Tibial nerve (tissue), 4 donors: ENCODE data around the gene RIBC1. TPM values are rescaled to one million over a fixed set of nuclear protein-coding genes. Genes with fewer than 3 reads are reported as not detected.
A peak's percentile ranks its signal among the peaks of the same experiment; 100 is the strongest.

Source experiments
- DNase-seq, 2 donors: peaks; one replicate each; pipeline ENCODE4 v3.0.0-alpha.2; 2019; ENCODE audit warnings: low spot score in 2 of 2
- H3K27ac ChIP-seq, 4 donors: fragments of 200-600 bp; sonication (generic) in 3 of 4; one replicate each; pipeline ENCODE4 v1.5.1; 2017 to 2019; ENCODE audit warnings: mild to moderate bottlenecking in 1 of 4
- H3K27me3 ChIP-seq, 2 donors: fragments of 200-600 bp; sonication (generic) in 1 of 2; one replicate each; pipeline versions ENCODE4 v1.5.1 to v1.6.0; 2017 to 2019
- H3K36me3 ChIP-seq, 3 donors: fragments of 200-600 bp; sonication (generic); one replicate each; pipeline ENCODE4 v1.5.1; 2018 to 2019
- H3K4me1 ChIP-seq, 4 donors: fragments of 200-600 bp; sonication (generic) in 3 of 4; one replicate each; pipeline ENCODE4 v1.5.1; 2017 to 2019
- H3K4me3 ChIP-seq, 4 donors: fragments of 200-600 bp; sonication (generic) in 3 of 4; one replicate each; pipeline ENCODE4 v1.5.1; 2017 to 2019; ENCODE audit warnings: mild to moderate bottlenecking in 1 of 4, moderate library complexity in 1 of 4
- H3K9me3 ChIP-seq, 4 donors: fragments of 200-600 bp; sonication (generic) in 3 of 4; one replicate each; pipeline ENCODE4 v1.5.1; 2017 to 2019
- CTCF ChIP-seq, 5 experiments: fragments of 200-600 bp in 3 of 5; fragments of 450-650 bp in 2 of 5; sonication (generic) in 3 of 5; IDR thresholded peaks; one replicate each; pipeline ENCODE4 v1.5.1; 2016 to 2019; ENCODE audit warnings: antibody characterized with exemption in 5 of 5, mild to moderate bottlenecking in 3 of 5, moderate library complexity in 2 of 5
- EP300 ChIP-seq, 2 donors: sonication (generic); formaldehyde crosslinking; IDR thresholded peaks; one replicate each; pipeline ENCODE4 v1.6.1; 2017; ENCODE audit warnings: antibody characterized with exemption in 2 of 2, mild to moderate bottlenecking in 1 of 2
- POLR2A ChIP-seq, 2 donors: fragments of 450-650 bp; IDR thresholded peaks; one replicate each; pipeline ENCODE4 v1.6.1; 2017; ENCODE audit warnings: antibody characterized with exemption in 2 of 2, mild to moderate bottlenecking in 2 of 2, moderate library complexity in 2 of 2
- WGBS, 2 donors: methylation state at CpG; one replicate each; pipeline ENCODE4 v1.1.5; 2018; 5-methylcytosine and 5-hydroxymethylcytosine counted together
- total RNA-seq, 4 donors: library from RNA; depleted of rRNA; stranded (reverse); fragments of >200 nt; gene quantifications; one replicate each; pipeline ENCODE4 v1.1.0, GENCODE V29; 2016

Gene RIBC1
- total RNA-seq, 4 donors from 2014 or later, result 0.42 to 2.5 (median 0.44) TPM; not detected in 1

GRCh38 chrX:53421125-53421524 lies 1.5 kb upstream of the RIBC1 start:
- no peaks in the 10 kb centered on the region for H3K36me3 ChIP-seq
- peak overlapping the region in 3 of 4 donors; percentile 65 to 82 (median 67) for H3K4me3 ChIP-seq
- DNase-seq, result no peak
- H3K27ac ChIP-seq, result peak overlapping the region in 1 of 4 donors; percentile 94
- H3K4me1 ChIP-seq, result peaks cover 0 to 24% (median 12%) of the 10 kb centered on the region in 4 donors
- WGBS, 2 donors, result 20 to 34% methylated on average over 1 to 2 of the region's 2 CpGs
- H3K27me3 ChIP-seq, result no peaks in the 10 kb centered on the region
- H3K9me3 ChIP-seq, result no peaks in the 10 kb centered on the region
- no peak for TF ChIP-seq CTCF (IDR thresholded peaks at IDR 0.05)
- TF ChIP-seq EP300 (IDR thresholded peaks at IDR 0.05), result no peak
- no peak for TF ChIP-seq POLR2A (IDR thresholded peaks at IDR 0.05)

GRCh38 chrX:53421772-53422085 lies 944 bp upstream of the RIBC1 start:
- DNase-seq, result no peak
- H3K36me3 ChIP-seq, result no peaks in the 10 kb centered on the region
- TF ChIP-seq CTCF (IDR thresholded peaks at IDR 0.05) (no peak), POLR2A (IDR thresholded peaks at IDR 0.05) (no peak), EP300 (IDR thresholded peaks at IDR 0.05) (no peak)
- 1 to 9% methylated on average over 15 of the region's 15 CpGs for WGBS, 2 donors
- H3K27ac ChIP-seq, result peak overlapping the region; percentile 87 to 94 (median 92)
- no peaks in the 10 kb centered on the region for H3K9me3 ChIP-seq
- peaks cover 0 to 24% (median 12%) of the 10 kb centered on the region in 4 donors for H3K4me1 ChIP-seq
- no peaks in the 10 kb centered on the region for H3K27me3 ChIP-seq
- H3K4me3 ChIP-seq, result peak overlapping the region; percentile 65 to 82 (median 72)

- peak; percentile 59 to 85 for TF ChIP-seq EP300 (IDR thresholded peaks at IDR 0.05)
- peak in 1 of 2 donors; percentile 74 for TF ChIP-seq POLR2A (IDR thresholded peaks at IDR 0.05)
- peak in 2 of 5 experiments; percentile 20 to 32 for TF ChIP-seq CTCF (IDR thresholded peaks at IDR 0.05)
- no peaks in the 10 kb centered on the region for H3K27me3 ChIP-seq
- H3K27ac ChIP-seq, result peak within 1 kb of the TSS; percentile 87 to 94 (median 92)
- 2 to 5% methylated on average over 4 to 68 of the region's 75 CpGs for WGBS, 2 donors
- H3K36me3 ChIP-seq, result no peaks in the 10 kb centered on the region
- H3K9me3 ChIP-seq, result no peaks in the 10 kb centered on the region
- H3K4me3 ChIP-seq, result peak within 1 kb of the TSS; percentile 65 to 82 (median 72)
- H3K4me1 ChIP-seq, result peaks cover 0 to 24% (median 12%) of the 10 kb centered on the region in 4 donors
- DNase-seq, result peak; percentile 84 to 87
Observed at GRCh38 chrX:53422086-53422860, 400 bp upstream of the RIBC1 start, which contains the start of gene SMC1A. TSS of gene SMC1A (minus strand) at chrX:53422654. CDS start at chrX:53422600, 54 bp downstream.

GRCh38 chrX:53429755-53430154 lies 7.1 kb downstream of the RIBC1 start:
- Histone ChIP-seq H3K27ac (no peak overlapping the region), H3K4me3 (no peak overlapping the region), H3K27me3 (peaks cover 0 to 11% of the 10 kb centered on the region in 2 donors), H3K9me3 (no peaks in the 10 kb centered on the region), H3K36me3 (peaks cover 0 to 41% (median 0%) of the 10 kb centered on the region in 3 donors), H3K4me1 (peaks cover 0 to 9% (median 0%) of the 10 kb centered on the region in 4 donors)
- DNase-seq, result no peak
- 87 to 100% methylated on average over 1 to 8 of the region's 8 CpGs for WGBS, 2 donors
- no peak for TF ChIP-seq POLR2A (IDR thresholded peaks at IDR 0.05)
- no peak for TF ChIP-seq CTCF (IDR thresholded peaks at IDR 0.05)
- TF ChIP-seq EP300 (IDR thresholded peaks at IDR 0.05), result no peak

- peaks cover 0 to 11% of the 10 kb centered on the region in 2 donors for H3K27me3 ChIP-seq
- WGBS, 2 donors, result 89 to 90% methylated on average over 4 to 9 of the region's 9 CpGs
- no peak overlapping the region for H3K27ac ChIP-seq
- no peak overlapping the region for H3K4me3 ChIP-seq
- peaks cover 0 to 41% (median 0%) of the 10 kb centered on the region in 3 donors for H3K36me3 ChIP-seq
- TF ChIP-seq CTCF (IDR thresholded peaks at IDR 0.05), result no peak
- no peak for TF ChIP-seq POLR2A (IDR thresholded peaks at IDR 0.05)
- no peak for TF ChIP-seq EP300 (IDR thresholded peaks at IDR 0.05)
- H3K9me3 ChIP-seq, result no peaks in the 10 kb centered on the region
- H3K4me1 ChIP-seq, result peaks cover 0 to 13% (median 0%) of the 10 kb centered on the region in 4 donors
- no peak for DNase-seq
Observed at GRCh38 chrX:53430231-53430630, 7.6 kb downstream of the RIBC1 start.
